GM12878 (cell line): Measurements from ENCODE around the gene PJA2. TPM values are rescaled to one million over a fixed set of nuclear protein-coding genes. Genes with fewer than 3 reads are reported as not detected.

Experiments
- ATAC-seq: fragments of 200-7000 bp; cut with Tn5 transposase; 3 replicates; pipeline ENCODE4 v1.9.1; 2020; ENCODE audit warnings: mild to moderate bottlenecking, moderate library complexity
- BruUV-seq: library from RNA; stranded (reverse); fragments of 400-500 nt; replicated peaks from 2 replicates; lab custom pipeline; 2021; lab: Mats Ljungman, UMichigan
- CTCF ChIA-PET: fragments of 300-600 bp; sonication (Branson Sonifier 250); formaldehyde crosslinking; extraction: SDS; loops from one replicate; lab custom pipeline; 2021; ENCODE audit warnings: inconsistent platforms; lab: Yijun Ruan, JAX
- POLR2A ChIA-PET: fragments of 350-600 bp; formaldehyde crosslinking; extraction: SDS; loops from one replicate; lab custom pipeline; 2021; ENCODE audit warnings: inconsistent platforms; lab: Charles Lee
- RAD21 ChIA-PET: fragments of 300-600 bp; sonication (Branson Sonifier 250); formaldehyde crosslinking; loops from one replicate; lab custom pipeline; 2023; ENCODE audit warnings: antibody characterized with exemption; ENCODE audit not compliant: unreplicated experiment; lab: Charles Lee
- SMC1A ChIA-PET: fragments of 300-600 bp; sonication (Branson Sonifier 250); formaldehyde crosslinking; loops from one replicate; lab custom pipeline; 2023; ENCODE audit not compliant: unreplicated experiment, uncharacterized antibody; lab: Charles Lee
- DNase-seq: peaks from one replicate; pipeline ENCODE4 v3.0.0-alpha.2; 2011; ENCODE audit warnings: low read depth, low spot score
- FAIRE-seq: peaks from 3 replicates; lab custom pipeline; 2011; peaks lifted over from hg19 to GRCh38; lab: Jason Lieb, UNC
- H2AFZ ChIP-seq: 2 replicates; pipeline ENCODE4 v1.6.0; 2011; ENCODE audit warnings: low read depth, low read length, control low read depth; ENCODE audit not compliant: control insufficient read depth
- H3K27ac ChIP-seq: 2 replicates; pipeline ENCODE4 v1.5.1; 2011; ENCODE audit warnings: control low read depth; ENCODE audit not compliant: control insufficient read depth, insufficient read depth
- H3K27me3 ChIP-seq, 2 experiments: replicated peaks in 1 of 2; 2 replicates each; pipeline versions ENCODE4 v1.6.0 to v1.6.1; 2011; ENCODE audit warnings: low read length in 1 of 2; ENCODE audit not compliant: control insufficient read depth in 2 of 2, insufficient read depth in 2 of 2
- H3K36me3 ChIP-seq, 2 experiments: 2 replicates each; pipeline ENCODE4 v1.5.1; 2011; ENCODE audit warnings: low read length in 1 of 2; ENCODE audit not compliant: control insufficient read depth in 2 of 2, insufficient read depth in 2 of 2
- H3K4me1 ChIP-seq: 2 replicates; pipeline ENCODE4 v1.6.1; 2011; ENCODE audit warnings: mild to moderate bottlenecking, low read length, moderate library complexity, mixed read lengths; ENCODE audit not compliant: control insufficient read depth, insufficient read depth
- H3K4me2 ChIP-seq: 2 replicates; pipeline ENCODE4 v1.6.0; 2011; ENCODE audit warnings: control low read depth; ENCODE audit not compliant: control insufficient read depth, insufficient read depth
- H3K4me3 ChIP-seq: fragments of 200-600 bp; sonication (generic); 2 replicates; pipeline ENCODE4 v1.5.1; 2016
- H3K79me2 ChIP-seq: 2 replicates; pipeline ENCODE4 v1.6.0; 2011; ENCODE audit warnings: low read length; ENCODE audit not compliant: control insufficient read depth, insufficient read depth
- H3K9ac ChIP-seq: 2 replicates; pipeline ENCODE4 v1.8.0; 2011; ENCODE audit warnings: low read length, control low read depth, mixed read lengths; ENCODE audit not compliant: control insufficient read depth, insufficient read depth
- H3K9me3 ChIP-seq: replicated peaks from 3 replicates; pipeline ENCODE4 v1.5.1; 2011; ENCODE audit warnings: mild to moderate bottlenecking, low read length; ENCODE audit not compliant: control insufficient read depth, insufficient read depth
- H4K20me1 ChIP-seq: 2 replicates; pipeline ENCODE4 v1.6.0; 2011; ENCODE audit not compliant: control insufficient read depth, insufficient read depth
- CHD2 ChIP-seq: IDR thresholded peaks from 2 replicates; pipeline ENCODE4 v1.6.1; 2011; ENCODE audit warnings: low read depth, low read length, improper control_type of control experiment, borderline replicate concordance
- EED ChIP-seq: sonication (generic); IDR thresholded peaks from 2 replicates; pipeline ENCODE4 v1.6.1; 2016; ENCODE audit warnings: antibody characterized with exemption, low read depth
- MTA2 ChIP-seq: fragments of 450-650 bp; IDR thresholded peaks from 2 replicates; pipeline ENCODE4 v1.6.1; 2016; ENCODE audit warnings: low read depth, mild to moderate bottlenecking, moderate library complexity
- NFYA ChIP-seq: IDR thresholded peaks from 2 replicates; pipeline ENCODE4 v1.6.1; 2011; ENCODE audit warnings: low read depth, mild to moderate bottlenecking, low read length, improper control_type of control experiment, borderline replicate concordance
- RB1 ChIP-seq: fragments of 450-650 bp; formaldehyde crosslinking; IDR thresholded peaks from 2 replicates; pipeline ENCODE4 v1.6.1; 2017; ENCODE audit warnings: mild to moderate bottlenecking, borderline replicate concordance
- RCOR1 ChIP-seq: conservative IDR thresholded peaks from 2 replicates; pipeline ENCODE4 v1.6.1; 2012; ENCODE audit warnings: low read depth, low read length, improper control_type of control experiment
- RUNX3 ChIP-seq: IDR thresholded peaks from 2 replicates; pipeline ENCODE4 v1.6.1; 2012; ENCODE audit warnings: low read length, inconsistent platforms
- SREBF2 ChIP-seq: IDR thresholded peaks from 2 replicates; pipeline ENCODE4 v1.6.1; 2012; ENCODE audit warnings: mild to moderate bottlenecking, low read length
- STAT1 ChIP-seq: fragments of 450-650 bp; conservative IDR thresholded peaks from 2 replicates; pipeline ENCODE4 v1.6.1; 2014; ENCODE audit warnings: antibody characterized with exemption, mild to moderate bottlenecking
- WGBS: methylation state at CpG from one replicate; pipeline ENCODE4 v1.1.6; 2016; ENCODE audit warnings: low lambda C conversion rate; ENCODE audit not compliant: insufficient replicate concordance, insufficient coverage; ENCODE audit errors: missing lambda C conversion rate; 5-methylcytosine and 5-hydroxymethylcytosine counted together
- in situ Hi-C: fragments of 300-500 bp; cut with MboI; formaldehyde crosslinking; loops from 9 replicates; pipeline ENCODE4 v1.14.3; 2018; ENCODE audit warnings: mixed read lengths
- intact Hi-C: fragments of 100-400 bp; cut with micrococcal nuclease; formaldehyde crosslinking; loops from one replicate; pipeline ENCODE4 v1.14.2; 2022; ENCODE audit not compliant: unreplicated experiment
- polyA plus RNA-seq, 11 experiments: library from polyadenylated mRNA; depleted of rRNA in 4 of 11; unstranded in 6 of 11; stranded (reverse) in 5 of 11; fragments of >200 nt; fragmentation: Nextera tagmentation in 4 of 11; fragmentation: Illumina TruSeq in 1 of 11; extraction: Ambion mirVana in 4 of 11; extraction: Trizol in 1 of 11; gene quantifications; 1 replicate in 1 of 11; 2 replicates in 10 of 11; pipeline versions ENCODE4 v1.2.1 to v1.2.3, GENCODE V29; 2011 to 2016; ENCODE audit warnings: inconsistent platforms in 2 of 11, missing spikeins in 2 of 11, low read depth in 1 of 11
- total RNA-seq, 4 experiments: library from RNA; depleted of rRNA in 3 of 4; stranded (reverse); fragments of >200 nt in 3 of 4; fragmentation: Illumina TruSeq in 1 of 4; extraction: Trizol in 1 of 4; gene quantifications; 2 replicates each; pipeline versions ENCODE4 v1.2.1 to v1.2.3, GENCODE V29; 2013 to 2021
- TF ChIP-seq, protein P1 (sequence below): fragments of 450-650 bp; IDR thresholded peaks from 2 replicates; pipeline ENCODE4 v1.6.1; 2016; ENCODE audit warnings: mild to moderate bottlenecking

The PJA2 gene
- total and polyA plus RNA-seq, 10 of the 15 experiments (the other 5 are each of a cell fraction or from before 2014, with no cell fraction given) = 27.8 to 93.4 (median 47.8) TPM

DNA sequence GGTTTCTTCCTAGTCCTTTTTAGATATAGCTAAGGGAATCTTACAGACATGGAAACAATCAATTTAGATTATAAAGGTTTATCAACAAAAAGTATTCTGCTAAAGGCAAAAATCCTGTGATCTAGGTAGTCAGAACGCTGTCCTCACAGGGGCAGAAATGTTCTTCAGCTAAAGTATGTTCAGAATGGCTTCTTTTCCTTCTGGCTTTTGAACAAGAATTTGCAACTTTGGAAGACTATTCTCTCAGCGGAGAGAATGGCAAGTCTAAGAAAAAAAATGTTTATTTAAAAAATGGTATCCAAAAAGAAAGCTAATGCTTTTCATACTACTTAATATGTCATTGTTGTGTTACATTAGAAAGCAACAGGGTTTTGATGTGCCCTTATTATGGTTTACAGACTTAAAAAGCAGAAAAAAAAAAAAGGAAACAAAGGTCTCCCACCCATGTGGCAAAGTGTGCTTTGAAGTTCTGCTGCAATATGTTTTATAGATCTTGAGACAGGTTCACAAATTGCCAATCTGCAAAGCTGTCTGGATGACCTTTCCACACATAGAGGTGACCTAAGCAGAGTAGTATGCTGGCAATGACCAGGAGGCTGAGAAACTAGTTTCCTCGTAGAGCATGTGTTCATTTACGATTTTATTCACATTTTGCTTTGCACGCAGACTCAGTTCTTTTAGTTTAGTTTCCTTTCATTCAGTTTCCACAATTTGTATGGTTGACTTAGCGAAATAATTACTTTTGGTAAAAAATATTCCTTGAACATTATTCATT is 45.1 kb upstream of the PJA2 start:
- Histone ChIP-seq H2AFZ (no peak overlapping the region), H3K4me1 (no peaks in the 10 kb centered on the region), H3K4me2 (no peak overlapping the region), H3K9me3 (no peaks in the 10 kb centered on the region; the same call in 2 of the 3 replicates), H3K4me3 (no peak overlapping the region), H4K20me1 (no peaks in the 10 kb centered on the region), H3K27ac (no peak overlapping the region), H3K27me3 (no peaks in the 10 kb centered on the region), H3K36me3 (no peaks in the 10 kb centered on the region), H3K79me2 (no peaks in the 10 kb centered on the region), H3K9ac (no peak overlapping the region)
- no peak for TF ChIP-seq CHD2
- no peak for TF ChIP-seq RB1
- TF ChIP-seq EED = no peak
- TF ChIP-seq NFYA = no peak
- no peak for TF ChIP-seq MTA2
- TF ChIP-seq, protein P1, sequence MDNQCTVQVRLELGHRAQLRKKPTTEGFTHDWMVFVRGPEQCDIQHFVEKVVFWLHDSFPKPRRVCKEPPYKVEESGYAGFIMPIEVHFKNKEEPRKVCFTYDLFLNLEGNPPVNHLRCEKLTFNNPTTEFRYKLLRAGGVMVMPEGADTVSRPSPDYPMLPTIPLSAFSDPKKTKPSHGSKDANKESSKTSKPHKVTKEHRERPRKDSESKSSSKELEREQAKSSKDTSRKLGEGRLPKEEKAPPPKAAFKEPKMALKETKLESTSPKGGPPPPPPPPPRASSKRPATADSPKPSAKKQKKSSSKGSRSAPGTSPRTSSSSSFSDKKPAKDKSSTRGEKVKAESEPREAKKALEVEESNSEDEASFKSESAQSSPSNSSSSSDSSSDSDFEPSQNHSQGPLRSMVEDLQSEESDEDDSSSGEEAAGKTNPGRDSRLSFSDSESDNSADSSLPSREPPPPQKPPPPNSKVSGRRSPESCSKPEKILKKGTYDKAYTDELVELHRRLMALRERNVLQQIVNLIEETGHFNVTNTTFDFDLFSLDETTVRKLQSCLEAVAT = no peak
- TF ChIP-seq STAT1 = no peak
- TF ChIP-seq SREBF2 = no peak
- no peak for TF ChIP-seq RCOR1
- TF ChIP-seq RUNX3 = no peak
- BruUV-seq = no TSS peak
- RAD21 ChIA-PET = interaction anchor here (1.2 kb wide), 2 partner anchors 291 to 813 kb away, joined by 3 read pairs; no protein-coding TSS in a partner anchor
- ATAC-seq (peak; percentile 20; the same call in 2 of the 3 replicates), DNase-seq (no peak), FAIRE-seq (no peak)
- in situ Hi-C loops = loop anchor here (25.0 kb wide), 1 partner anchor 818 kb away; no protein-coding TSS in a partner anchor
- POLR2A ChIA-PET = interaction anchor here (0.7 to 1.5 kb wide), 3 partner anchors 27 to 596 kb away, joined by 3 to 4 read pairs (median 3); no protein-coding TSS in a partner anchor
- WGBS = 82% methylated on average over 6 of the region's 6 CpGs
- intact Hi-C loops = no loop called here
- CTCF ChIA-PET = interaction anchor here (0.7 to 1.4 kb wide), 3 partner anchors 16 to 536 kb away, joined by 3 to 4 read pairs (median 3); no protein-coding TSS in a partner anchor
- SMC1A ChIA-PET = interaction anchor here (1.1 to 1.5 kb wide), 3 partner anchors 12 to 368 kb away, joined by 3 to 5 read pairs (median 3); no protein-coding TSS in a partner anchor
